Stimulated activated CD4-positive, alpha-beta T cell treated with anti-CD3 and anti-CD28 coated beads, Interleukin-15, amount 100 ng/mL, for 48 hours (primary cell): ENCODE measurements around the gene CSF1.

Experiments used
- DNase-seq, 2 donors: peaks; one replicate each; pipeline ENCODE4 v3.0.0-alpha.2; 2020; ENCODE audit warnings: low read depth in 2 of 2

Gene CSF1

GRCh38 chr1:109978761-109979488 is 68.3 kb downstream of the CSF1 start:
- DNase-seq = no peak

GRCh38 chr1:109979489-109980091 is 68.9 kb downstream of the CSF1 start:
- DNase-seq = no peak
